SIG-M5 treated with dmso at 0.1 percent for 504 hours (cell line): ENCODE results near the gene FGF8.

Experiments
- DNase-seq: peaks from one replicate; lab custom pipeline; 2025; ENCODE audit not compliant: unreplicated experiment; lab: John Stamatoyannopoulos, UW

The FGF8 gene

DNA sequence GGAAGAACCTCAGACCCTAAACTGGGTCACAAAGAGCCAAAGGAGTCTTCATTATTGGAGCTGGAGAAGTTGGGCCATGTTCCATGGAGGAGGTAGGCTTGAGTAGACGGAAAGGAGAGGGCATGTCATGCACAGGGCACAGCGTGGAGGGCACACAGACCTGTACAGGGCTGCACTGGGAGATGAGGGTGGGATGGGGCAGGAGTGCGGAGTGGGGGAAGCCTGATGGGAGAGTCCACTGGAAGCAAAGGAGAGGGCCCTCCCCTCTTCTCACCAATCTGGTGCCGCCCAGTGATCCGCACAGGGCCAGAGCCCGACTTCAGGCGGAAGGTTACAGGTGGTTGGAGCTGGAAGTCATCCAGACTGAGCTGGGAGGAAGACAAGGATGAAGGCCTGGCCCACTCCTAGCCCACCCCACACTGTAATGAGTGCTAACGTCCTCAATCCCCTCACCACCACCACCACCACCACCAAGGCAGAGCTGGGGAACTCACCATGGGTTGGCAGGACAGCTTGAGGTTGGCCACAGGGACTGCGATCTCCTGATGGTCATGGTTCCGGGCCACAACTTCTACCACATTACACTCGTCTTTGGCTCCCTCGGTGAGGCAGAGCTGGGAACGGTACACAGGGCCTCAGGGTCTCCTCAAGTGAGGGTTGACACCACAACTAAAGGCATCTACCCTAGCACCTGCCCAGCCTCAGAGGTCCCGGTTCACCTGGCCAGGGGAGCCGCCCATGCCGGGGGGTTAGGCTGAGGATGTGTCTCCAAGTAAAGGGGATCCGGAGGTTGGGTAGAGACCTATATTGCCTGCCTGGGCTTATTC lies 6.3 kb upstream of the FGF8 start:
- no peak for DNase-seq

DNA sequence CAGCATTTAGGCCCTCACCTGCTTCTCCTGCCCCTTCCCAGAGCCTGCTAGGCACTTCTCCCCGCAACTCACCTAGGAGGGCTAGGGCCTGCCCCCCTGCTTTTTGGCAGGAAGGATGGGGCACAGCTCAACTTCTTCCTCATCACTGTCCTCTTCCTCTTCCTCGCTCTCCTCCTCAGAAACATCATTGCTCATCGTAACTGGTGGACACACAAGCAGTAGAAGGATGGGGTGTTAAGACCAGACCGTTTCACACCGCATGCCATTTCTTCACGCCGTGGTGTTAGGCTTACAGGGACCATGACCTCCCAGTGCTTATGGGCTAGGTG lies 5.7 kb upstream of the FGF8 start:
- DNase-seq = peak; percentile 28

DNA sequence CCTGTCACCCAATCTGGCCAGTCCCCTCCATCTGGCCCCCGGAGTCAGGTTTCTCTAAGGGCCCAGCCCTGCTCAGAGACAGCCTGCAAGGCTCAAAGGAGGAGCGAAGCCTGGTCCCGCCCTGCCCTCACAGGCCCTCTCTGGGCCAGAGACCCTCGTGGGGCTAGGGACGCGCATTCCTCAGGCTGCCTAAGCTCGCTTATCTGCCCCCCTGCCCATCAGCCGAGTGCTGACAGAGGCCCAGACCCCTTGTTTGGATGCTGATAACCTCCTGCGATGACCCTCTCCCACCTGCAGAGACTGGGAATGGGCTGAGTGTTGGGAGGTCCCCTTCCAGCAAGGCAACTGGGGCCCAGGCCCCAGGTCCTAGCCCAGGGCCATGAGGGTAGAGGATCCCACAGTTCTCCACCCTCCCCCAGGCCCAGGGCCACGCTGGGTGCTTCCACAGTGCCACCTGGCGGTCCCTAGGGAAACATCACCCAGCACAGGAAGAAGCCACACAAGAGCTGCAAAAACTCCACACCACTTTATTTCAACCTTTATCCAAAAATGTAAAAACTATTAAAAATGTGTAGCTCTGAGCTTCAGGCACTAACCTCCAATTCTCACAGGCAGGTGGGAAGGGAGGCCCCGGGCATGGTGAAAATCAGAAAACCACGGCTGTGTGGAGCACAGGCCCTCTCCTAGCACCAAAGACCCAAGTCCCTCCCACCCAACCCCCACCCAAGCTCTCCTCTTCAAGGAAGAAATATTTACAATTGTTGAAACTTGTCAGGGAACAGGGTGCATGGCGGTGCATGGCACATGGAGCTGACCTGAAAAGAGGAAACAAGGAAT lies 5.1 kb upstream of the FGF8 start:
- peak; percentile 73 for DNase-seq

DNA sequence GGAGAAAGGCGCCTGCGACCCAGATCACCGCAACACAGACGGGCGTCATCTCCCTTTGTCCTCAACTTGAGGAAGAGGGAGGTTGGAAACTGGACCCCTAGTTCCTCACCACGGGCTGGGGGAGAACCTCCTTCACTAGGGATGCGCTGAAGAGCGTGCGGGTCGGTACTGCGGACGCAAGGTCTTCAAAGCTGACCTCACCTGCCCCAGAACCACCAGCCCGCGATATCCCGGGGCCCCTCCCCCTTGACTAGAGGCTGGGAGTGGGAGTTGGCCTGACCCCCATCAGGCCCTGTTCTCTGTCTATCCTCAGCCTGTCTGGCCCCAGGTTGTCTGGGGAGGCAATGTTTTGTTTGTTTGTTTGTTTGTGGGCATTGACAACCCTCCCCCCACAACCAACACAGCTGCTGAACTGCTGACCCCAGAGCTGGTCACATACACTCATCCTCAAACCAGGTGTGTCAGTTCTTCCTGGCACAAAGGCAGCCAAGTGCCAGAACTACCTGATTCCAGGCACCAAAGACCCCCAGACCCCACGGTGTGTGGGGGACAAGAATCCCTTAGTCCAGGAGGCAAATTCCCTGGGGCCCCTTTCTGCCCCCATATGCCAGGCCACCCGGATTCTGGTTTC lies 4.4 kb upstream of the FGF8 start:
- no peak for DNase-seq

DNA sequence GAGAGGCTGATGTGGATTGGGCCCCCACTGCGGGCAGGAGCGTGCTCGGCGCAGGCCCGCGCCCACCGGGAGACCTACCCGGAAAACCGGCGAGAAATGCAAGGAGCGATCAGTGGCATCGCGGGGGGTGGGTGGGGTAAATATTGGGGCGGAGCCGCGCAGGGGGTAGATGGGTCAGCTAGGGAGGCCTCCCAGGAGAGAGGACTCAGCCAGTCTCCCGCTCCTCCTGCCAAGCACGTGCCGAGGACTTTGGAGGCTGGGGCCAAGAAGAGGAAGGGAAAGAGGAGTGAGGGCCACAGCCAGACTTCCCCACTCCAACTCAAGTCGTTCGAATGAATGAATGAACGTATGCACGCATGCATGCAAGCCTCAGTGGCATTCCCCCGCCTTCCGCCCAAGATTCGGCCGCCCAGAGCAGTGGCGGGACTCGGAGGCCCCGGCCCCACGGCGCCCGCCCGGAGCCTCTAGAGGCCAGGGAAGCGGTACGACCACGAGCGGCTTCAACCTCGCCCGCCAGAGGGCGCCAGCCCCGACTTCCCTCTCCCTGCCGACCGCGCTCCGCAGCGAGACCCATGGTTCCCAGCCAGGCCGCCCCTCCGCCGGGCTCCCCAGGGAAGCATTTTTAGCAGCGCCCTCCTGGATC lies 3.8 kb upstream of the FGF8 start:
- DNase-seq = peak; percentile 3

DNA sequence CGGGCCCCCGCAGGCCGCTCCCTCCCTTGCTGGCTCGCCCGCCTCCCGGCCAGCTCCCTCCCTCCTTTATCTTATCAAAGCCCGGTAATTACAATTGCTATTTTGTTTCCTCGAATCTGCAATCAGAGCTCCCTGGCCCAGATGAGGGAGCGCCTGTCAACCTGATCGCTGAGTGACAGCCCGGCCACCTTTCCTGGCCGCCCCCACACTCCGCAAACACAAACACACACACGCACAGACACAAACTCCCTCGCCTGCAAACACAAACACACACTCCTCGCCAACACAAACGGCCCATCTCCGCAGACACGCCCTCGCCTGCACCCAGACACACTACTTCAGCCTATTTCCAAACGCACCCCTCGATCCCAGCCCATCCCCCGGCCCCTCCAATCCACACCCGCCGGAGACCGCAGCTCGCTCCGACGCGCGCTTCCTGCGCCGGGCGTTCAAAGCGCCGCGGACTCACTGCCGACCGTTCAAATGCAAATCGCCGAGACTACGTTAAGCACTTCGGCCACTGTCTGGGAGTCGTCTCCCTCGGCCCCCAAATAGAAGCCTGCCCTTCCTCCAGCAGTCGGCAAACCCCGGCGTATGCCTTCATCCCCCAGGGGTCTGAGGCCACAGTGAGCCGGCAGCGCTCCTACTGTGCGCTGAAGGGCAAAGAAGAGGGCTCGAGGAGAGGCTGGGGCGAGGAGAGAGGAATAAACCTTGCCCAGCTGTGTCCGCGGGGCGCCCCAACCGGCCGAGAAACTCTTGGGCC lies 3.0 kb upstream of the FGF8 start:
- no peak for DNase-seq

DNA sequence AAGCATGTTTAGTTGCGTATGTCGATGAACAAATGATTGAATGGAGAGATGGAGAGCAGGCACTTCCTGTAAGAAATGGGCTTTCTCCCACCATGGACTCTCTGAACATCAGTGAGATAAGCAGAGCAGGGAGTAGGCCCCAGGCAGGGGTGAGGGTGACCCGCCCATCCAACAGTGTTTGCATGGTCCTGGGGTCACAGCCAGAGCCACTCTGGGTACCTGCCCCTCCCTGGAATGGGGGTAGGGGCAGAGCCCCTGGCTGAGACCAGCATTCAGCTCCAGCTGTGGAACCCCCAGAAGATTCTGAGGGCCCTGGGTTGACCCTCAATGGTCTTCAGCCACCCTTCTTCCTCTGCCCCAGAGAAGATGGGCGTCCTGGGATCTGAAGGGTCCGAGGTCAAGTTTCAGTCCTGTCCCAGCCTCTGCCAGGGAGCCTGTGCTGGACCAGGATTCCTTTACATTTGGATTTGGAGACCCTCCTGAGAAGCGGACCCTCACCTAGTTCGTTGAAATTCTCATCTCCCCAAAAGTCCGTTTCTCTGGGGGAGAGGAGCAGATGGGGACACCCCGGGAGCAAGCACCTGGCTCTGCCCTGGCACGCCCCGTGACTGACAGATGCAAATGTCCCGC lies 2.4 kb upstream of the FGF8 start:
- DNase-seq = no peak

DNA sequence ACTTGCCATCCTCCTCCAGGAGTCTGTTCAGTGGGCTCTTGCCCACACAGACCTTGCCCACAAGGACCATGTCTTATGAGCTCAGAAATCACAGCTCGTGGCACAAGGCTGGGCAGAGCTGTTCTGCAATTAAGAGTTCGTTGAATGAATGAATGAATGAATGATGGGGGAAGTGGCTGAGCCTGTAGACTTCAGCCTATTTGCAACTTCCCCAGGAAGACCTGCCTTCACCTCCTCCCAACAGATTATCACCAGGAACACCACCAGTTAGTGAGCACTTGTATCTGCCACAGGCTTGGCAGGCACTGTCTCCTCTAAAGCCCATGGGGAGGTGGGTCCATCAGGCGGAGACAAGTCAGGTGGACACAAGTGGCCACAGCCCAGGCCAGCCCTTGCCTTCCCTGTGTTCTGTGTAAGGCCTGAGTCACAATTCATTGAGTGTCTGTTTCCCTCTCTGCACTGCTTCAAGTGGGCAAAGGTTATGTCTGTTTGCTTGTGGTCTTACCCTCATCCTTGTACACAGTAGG lies 1.8 kb upstream of the FGF8 start:
- DNase-seq = no peak

DNA sequence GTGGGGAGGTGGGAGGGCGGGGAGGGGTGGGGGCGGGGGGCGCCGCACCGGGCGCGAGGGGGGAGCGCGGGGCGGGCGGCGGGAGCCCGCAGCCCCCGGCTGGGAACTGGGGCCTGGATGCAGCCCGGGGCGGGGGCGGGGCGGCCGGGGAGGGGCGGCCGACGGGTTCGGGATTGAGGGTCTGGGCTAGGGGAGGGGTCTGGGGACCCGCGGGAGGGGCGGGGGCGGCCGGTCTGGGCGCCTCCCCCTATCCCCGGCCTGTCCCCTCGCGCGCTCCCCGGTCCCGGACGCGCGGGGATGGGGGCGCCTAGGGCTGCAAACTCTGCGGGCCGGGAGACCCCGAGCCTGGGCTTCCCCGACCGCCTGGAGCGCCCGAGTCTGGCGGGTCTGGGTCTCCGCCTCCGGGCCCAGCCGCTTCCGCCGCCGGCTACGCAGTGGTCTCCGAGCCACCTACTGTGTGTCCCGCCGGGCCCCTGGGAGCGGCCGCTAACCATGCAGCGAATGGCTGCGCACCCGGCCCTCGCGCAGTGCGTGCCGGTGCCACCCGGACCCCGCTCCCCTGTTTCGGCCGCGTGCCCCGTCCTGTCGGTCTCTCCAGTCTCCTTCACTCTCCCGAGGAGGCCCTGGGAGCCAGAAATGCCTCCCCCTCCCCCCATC lies 375 bp upstream of the FGF8 start:
- no peak for DNase-seq

DNA sequence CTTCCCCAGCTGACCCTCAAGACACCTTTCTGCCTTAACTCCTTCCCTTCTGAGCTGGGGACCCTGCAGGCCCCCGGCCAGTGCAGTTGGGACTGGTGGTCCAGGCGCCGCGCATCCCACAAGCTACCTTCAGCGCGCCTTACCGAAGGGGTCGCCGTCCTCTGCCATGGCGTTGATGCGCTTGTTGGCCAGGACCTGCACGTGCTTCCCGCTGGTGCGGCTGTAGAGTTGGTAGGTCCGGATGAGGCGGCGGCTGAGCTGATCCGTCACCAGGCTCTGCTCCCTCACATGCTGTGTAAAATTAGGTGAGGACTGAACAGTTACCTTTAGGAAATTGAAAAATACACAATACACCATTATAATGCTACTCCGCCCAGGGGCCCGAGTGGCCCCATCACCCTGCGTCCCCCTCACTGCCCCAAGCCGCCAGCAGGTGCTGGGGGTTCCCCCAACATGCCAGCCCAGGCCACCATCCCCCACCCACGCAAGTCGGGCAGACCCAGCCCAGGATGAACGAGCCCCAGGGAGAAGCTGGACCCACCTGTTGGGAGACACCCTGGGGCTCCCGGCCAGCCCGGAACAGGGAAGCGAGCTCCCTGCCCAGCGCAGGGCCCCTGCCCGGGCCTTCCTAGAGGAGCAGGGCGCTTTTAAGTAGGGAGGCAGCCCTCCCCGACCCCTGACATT lies 1.2 kb downstream of the FGF8 start:
- no peak for DNase-seq

DNA sequence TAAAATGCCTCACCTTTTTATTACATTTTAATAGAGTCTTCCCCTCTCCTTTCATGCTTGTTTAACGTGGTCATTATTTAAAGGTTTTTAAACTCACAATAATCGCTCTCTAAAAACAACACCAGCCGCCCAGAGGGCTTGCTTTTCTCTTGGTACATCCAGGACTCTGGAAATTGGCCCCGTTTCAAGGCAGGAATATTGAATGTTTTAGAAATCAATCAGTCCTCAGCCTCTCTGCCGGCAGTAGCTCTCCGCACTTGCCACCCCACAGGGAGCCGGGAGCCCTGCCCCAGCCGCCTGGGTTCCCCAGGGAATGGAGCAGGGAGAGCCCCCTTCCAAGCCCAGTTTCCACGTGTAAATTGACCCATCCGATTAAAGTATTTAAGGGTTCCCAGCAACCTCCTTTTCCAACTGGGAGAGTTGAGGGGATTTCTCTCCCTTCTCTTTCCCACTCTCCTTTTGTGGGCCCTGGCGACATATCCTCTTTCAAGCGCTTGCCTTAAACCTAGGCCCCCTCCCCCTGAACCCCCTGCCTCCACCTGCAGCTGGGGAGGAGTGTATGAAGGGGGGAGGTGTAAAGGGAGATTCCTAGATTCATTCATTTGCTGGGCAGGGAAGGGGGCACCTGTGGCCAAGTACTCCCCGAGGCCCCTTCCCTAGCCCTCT lies 1.9 kb downstream of the FGF8 start:
- DNase-seq = no peak

DNA sequence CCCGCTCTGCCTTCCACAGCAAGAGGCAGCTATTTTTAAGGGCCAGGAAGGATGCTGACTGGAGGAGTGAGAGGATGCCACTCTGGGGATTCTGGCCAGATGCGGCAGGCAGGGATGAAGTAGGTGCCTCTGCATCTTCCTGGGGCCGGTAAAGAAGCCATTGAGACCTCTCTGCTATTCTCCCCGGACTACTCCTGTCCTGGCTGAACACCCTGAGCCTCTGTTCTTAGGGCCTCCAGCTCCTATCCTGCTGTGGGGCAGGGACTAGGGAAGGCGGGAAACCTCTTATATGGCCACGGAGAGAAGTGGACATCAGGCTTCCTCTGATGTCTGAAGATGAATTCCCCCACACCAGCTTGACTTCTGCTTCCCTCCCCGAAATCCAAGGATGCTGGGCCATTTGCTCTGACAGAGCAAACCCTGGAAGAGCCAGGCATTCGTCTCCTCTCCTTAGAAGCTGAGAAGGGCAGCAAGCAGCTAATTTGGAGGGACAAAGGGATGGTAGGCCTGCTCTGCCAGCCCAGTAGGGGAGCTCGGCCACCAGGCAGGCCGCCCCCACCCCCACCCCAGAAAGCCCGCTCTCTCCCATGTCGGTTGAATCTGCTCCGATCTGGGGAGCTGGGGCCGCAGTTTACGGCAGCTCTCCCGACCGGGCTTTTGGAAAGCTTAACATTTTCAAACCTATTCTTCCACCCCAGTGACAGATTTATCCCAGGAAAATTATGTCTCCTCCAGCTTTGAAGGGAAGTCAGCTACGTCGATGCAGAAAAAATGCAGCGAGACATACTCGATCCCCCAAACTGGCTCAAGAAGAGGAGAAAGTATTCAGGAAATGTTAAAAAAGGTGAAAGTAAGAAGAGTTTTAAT lies 2.8 kb downstream of the FGF8 start:
- no peak for DNase-seq

DNA sequence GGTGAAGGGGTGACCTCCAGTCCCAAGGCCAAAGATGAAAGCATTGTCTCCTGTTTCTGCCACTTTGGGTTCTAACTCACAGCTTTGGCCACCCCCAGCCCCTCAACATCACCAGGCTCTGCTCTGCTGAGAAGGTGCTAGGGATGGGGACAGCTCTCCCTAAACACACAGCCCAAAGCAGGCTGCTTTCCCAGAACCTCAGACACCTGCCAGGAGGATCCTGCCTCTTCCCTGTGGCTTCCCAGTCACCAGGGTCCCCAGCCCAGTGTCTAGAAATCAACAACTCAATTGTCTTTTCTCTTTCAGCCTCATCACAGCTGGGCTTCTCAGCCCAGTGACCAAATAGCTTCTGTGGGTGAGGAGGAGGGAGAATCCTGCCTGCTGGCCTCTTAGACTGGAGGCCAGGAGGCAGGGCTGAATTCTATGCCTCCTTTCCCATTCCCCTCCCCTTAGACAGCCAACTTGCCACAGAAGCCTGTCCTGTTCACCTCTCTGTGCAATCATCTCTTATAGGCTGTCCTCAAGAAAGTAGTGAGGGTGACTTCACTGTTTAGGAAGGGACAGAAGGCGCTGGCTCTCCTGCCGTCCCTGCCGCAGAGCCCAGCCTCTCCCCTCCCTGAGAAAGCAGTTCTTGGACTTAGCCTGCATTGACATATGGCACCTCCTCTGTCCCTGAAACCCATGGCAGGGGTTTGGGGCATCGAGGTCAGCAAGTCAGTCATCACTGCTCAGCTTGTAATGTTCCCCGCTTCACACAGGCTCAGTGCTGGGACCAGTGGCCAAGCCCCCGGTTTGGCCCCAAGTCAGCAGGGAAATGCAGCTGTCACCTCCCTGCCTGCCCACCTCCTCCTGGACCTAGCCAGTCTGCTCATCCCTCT lies 3.7 kb downstream of the FGF8 start:
- no peak for DNase-seq

DNA sequence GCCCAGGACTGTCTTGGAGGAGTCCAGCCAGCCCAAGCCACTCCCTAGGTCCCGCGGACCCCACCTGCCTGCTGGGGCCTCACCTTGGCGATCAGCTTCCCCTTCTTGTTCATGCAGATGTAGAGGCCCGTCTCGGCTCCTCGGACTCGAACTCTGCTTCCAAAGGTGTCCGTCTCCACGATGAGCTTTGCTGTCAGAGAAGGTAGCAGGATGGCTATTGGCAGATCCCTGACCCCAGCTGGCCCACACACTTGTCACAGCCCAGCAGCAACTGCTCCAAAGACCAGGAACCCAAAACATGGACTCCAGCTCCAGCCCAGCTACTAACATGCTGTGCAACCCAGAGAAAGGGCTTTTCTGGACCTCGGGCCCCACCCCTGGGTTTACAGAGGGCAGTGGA lies 4.5 kb downstream of the FGF8 start:
- no peak for DNase-seq

DNA sequence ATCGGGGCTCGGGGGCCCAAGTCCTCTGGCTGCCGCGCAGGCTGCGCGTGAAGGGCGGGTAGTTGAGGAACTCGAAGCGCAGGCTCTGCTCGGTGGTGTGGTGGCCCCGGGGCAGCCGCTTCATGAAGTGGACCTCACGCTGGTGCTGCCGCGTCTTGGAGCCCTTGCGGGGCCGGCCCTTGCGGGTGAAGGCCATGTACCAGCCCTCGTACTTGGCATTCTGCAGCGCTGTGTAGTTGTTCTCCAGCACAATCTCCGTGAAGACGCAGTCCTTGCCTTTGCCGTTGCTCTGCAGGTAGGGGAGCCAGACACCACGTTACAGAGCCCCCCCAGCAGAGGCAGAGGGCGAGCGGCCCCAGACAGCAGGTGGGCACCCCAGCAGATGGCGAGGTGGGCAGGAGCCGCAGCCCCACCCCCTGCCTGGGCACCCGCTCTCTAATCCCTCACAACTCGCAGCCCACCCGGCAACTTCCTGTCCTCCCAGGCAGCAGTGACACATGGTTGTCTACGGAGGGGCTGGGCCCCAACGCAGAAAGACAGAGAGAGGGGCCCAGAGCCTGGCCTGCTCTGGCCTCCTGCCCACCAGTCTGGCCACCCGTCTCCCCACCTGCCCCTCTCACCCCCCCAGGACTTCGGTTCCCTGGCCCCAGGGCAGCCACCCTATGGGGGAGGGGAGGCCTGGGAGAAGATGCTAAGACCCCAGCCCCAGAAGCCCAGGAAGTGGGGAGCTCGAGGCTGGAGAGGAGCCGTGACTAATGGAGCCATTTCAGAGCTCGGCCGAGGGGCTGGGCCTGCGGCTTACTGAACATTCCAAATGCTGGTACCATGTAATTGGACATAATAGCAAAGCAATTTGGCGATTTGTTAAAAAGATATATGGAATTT lies 5.3 kb downstream of the FGF8 start:
- no peak for DNase-seq
